Liver (tissue), 3 donors: ENCODE data around the gene SDC1.

Experiments
- ATF3 ChIP-seq: IDR thresholded peaks from 2 replicates; pipeline ENCODE4 v1.6.1; 2016; ENCODE audit warnings: antibody characterized with exemption
- CTCF ChIP-seq: fragments of 150-350 bp; IDR thresholded peaks from 2 replicates; pipeline ENCODE4 v1.5.1; 2017; ENCODE audit warnings: improper control_type of control experiment, low read depth, low read length; ENCODE audit not compliant: missing input control
- FOXA1 ChIP-seq: IDR thresholded peaks from 2 replicates; pipeline ENCODE4 v1.6.1; 2016; ENCODE audit warnings: antibody characterized with exemption
- JUND ChIP-seq, 2 donors: IDR thresholded peaks; 2 replicates each; pipeline ENCODE4 v1.6.1; 2016; ENCODE audit warnings: antibody characterized with exemption in 2 of 2
- RAD21 ChIP-seq, 2 donors: IDR thresholded peaks; 2 replicates each; pipeline ENCODE4 v1.6.1; 2016; ENCODE audit warnings: antibody characterized with exemption in 2 of 2, mild to moderate bottlenecking in 2 of 2
- REST ChIP-seq: IDR thresholded peaks from 2 replicates; pipeline ENCODE4 v1.6.1; 2016; ENCODE audit warnings: antibody characterized with exemption, mild to moderate bottlenecking
- YY1 ChIP-seq: IDR thresholded peaks from 2 replicates; pipeline ENCODE4 v1.6.1; 2016; ENCODE audit warnings: antibody characterized with exemption, mild to moderate bottlenecking
- ZBTB33 ChIP-seq: IDR thresholded peaks from 2 replicates; pipeline ENCODE4 v1.6.1; 2016; ENCODE audit warnings: antibody characterized with exemption
- donor health status: healthy.
- donor health status: healthy.

- no peak for TF ChIP-seq CTCF
- no peak for TF ChIP-seq REST
- no peak for TF ChIP-seq JUND (IDR thresholded peaks at IDR 0.05)
- no peak for TF ChIP-seq ZBTB33
- no peak for TF ChIP-seq FOXA1
- TF ChIP-seq YY1, result no peak
- no peak for TF ChIP-seq RAD21 (IDR thresholded peaks at IDR 0.05)
- no peak for TF ChIP-seq ATF3
Measured at GRCh38 chr2:20227894-20228505, 3.1 kb upstream of the SDC1 start.
